ENCODE data around the gene TNFRSF4. TPM values are rescaled to one million over a fixed set of nuclear protein-coding genes. Genes with fewer than 3 reads are reported as not detected.

TNFRSF4 gene
- total and polyA plus RNA-seq, 9 of the 15 experiments (the other 6 are each of a cell fraction or from before 2014, with no cell fraction given) = 0.07 to 0.44 (median 0.19) TPM; not detected in 5

DNA sequence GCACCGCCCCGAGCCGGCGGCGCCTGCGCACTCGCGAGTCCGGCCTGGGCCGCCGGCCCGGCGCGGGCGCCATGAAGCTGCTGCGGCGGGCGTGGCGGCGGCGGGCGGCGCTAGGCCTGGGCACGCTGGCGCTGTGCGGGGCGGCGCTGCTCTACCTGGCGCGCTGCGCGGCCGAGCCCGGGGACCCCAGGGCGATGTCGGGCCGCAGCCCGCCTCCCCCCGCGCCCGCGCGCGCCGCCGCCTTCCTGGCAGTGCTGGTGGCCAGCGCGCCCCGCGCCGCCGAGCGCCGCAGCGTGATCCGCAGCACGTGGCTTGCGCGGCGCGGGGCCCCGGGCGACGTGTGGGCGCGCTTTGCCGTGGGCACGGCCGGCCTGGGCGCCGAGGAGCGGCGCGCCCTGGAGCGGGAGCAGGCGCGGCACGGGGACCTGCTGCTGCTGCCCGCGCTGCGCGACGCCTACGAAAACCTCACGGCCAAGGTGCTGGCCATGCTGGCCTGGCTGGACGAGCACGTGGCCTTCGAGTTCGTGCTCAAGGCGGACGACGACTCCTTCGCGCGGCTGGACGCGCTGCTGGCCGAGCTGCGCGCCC is 18.3 kb upstream of the TNFRSF4 start, which contains the start of gene B3GALT6 (continued):
- TF ChIP-seq CREB1 (IDR thresholded peaks at IDR 0.05) = no peak; the same call in 1 of the 2 replicates
- TF ChIP-seq CREB1 (CRISPR knock-in tag; IDR thresholded peaks at IDR 0.05) = no peak
- TF ChIP-seq ZNF253 (CRISPR knock-in tag; conservative IDR thresholded peaks at IDR 0.05) = no peak
- no peak for TF ChIP-seq SREBF1 (IDR thresholded peaks at IDR 0.05; ENCODE audit: borderline replicate concordance, low read depth, low read length)
- no peak for TF ChIP-seq MEIS2 (IDR thresholded peaks at IDR 0.05; ENCODE audit: partially characterized antibody)
- no peak for TF ChIP-seq EHMT2 (IDR thresholded peaks at IDR 0.05)
- TF ChIP-seq RBM25 (IDR thresholded peaks at IDR 0.05; ENCODE audit: low read depth, low read length, severe bottlenecking) = no peak
- TF ChIP-seq ZNF41 (CRISPR knock-in tag; conservative IDR thresholded peaks at IDR 0.05) = 0 out of 2 replicates have a peak, but pooled peaks have one; percentile 32
- TF ChIP-seq MAFF (IDR thresholded peaks at IDR 0.05; ENCODE audit: low read length) = no peak
- no peak for TF ChIP-seq BRD4 (IDR thresholded peaks at IDR 0.05)
- peak; percentile 42 for TF ChIP-seq ELF1 (tag; IDR thresholded peaks at IDR 0.05)
- no peak for TF ChIP-seq GTF2B (IDR thresholded peaks at IDR 0.05; ENCODE audit: extremely low read depth, insufficient read length)
- TF ChIP-seq ZKSCAN3 (CRISPR knock-in tag; IDR thresholded peaks at IDR 0.05) = no peak
- no peak for TF ChIP-seq HLTF (IDR thresholded peaks at IDR 0.05)
- TF ChIP-seq TSC22D4 (tag; IDR thresholded peaks at IDR 0.05) = no peak
- TF ChIP-seq NFE2L1 (tag; IDR thresholded peaks at IDR 0.05; ENCODE audit: borderline replicate concordance, low read depth) = no peak
- TF ChIP-seq ZNF431 (CRISPR knock-in tag; IDR thresholded peaks at IDR 0.05) = peak; percentile 67; the same call in 1 of the 2 replicates
- no peak for TF ChIP-seq ZNF398 (CRISPR knock-in tag; IDR thresholded peaks at IDR 0.05)
- TF ChIP-seq ATF3 (IDR thresholded peaks at IDR 0.05) = no peak
- no peak for TF ChIP-seq ATF3 (CRISPR knock-in tag; conservative IDR thresholded peaks at IDR 0.05)
- TF ChIP-seq, protein P1, sequence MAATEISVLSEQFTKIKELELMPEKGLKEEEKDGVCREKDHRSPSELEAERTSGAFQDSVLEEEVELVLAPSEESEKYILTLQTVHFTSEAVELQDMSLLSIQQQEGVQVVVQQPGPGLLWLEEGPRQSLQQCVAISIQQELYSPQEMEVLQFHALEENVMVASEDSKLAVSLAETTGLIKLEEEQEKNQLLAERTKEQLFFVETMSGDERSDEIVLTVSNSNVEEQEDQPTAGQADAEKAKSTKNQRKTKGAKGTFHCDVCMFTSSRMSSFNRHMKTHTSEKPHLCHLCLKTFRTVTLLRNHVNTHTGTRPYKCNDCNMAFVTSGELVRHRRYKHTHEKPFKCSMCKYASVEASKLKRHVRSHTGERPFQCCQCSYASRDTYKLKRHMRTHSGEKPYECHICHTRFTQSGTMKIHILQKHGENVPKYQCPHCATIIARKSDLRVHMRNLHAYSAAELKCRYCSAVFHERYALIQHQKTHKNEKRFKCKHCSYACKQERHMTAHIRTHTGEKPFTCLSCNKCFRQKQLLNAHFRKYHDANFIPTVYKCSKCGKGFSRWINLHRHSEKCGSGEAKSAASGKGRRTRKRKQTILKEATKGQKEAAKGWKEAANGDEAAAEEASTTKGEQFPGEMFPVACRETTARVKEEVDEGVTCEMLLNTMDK (IDR thresholded peaks at IDR 0.05; ENCODE audit: borderline replicate concordance, insufficient read depth, low read depth, low read length, poor library complexity, severe bottlenecking) = no peak
- no peak for TF ChIP-seq EWSR1 (IDR thresholded peaks at IDR 0.05; ENCODE audit: borderline replicate concordance, low read depth, partially characterized antibody)
- TF ChIP-seq SIRT6 (IDR thresholded peaks at IDR 0.05; ENCODE audit: low read depth, low read length) = no peak
- TF ChIP-seq GATA2 (CRISPR knock-in tag; IDR thresholded peaks at IDR 0.05) = no peak
- TF ChIP-seq PTBP1 (IDR thresholded peaks at IDR 0.05; ENCODE audit: low read depth, low read length) = no peak

Data from K562 (cell line).